WTC11 (cell line): ENCODE results near the gene CDK2AP2. TPM values are rescaled to one million over a fixed set of nuclear protein-coding genes. Genes with fewer than 3 reads are reported as not detected.

ENCODE experiments used
- ATAC-seq: fragments of 200-7000 bp; cut with Tn5 transposase; 2 replicates; pipeline ENCODE4 v1.10.0; 2021; ENCODE audit warnings: mild to moderate bottlenecking, moderate library complexity
- CTCF ChIA-PET: fragments of 300-600 bp; sonication (Branson Sonifier 250); formaldehyde crosslinking; loops from one replicate; lab custom pipeline; 2021; ENCODE audit warnings: antibody characterized with exemption; lab: Charles Lee
- POLR2A ChIA-PET: fragments of 350-600 bp; sonication (Branson Sonifier 250); formaldehyde crosslinking; loops from one replicate; lab custom pipeline; 2021; ENCODE audit warnings: antibody characterized with exemption; lab: Charles Lee
- DNase-seq: peaks from one replicate; pipeline ENCODE4 v3.0.0; 2021; ENCODE audit warnings: low spot score
- H3K27ac Mint-ChIP-seq: 2 replicates; pipeline ENCODE4 v1.8.0; 2021; ENCODE audit warnings: mixed read lengths
- H3K27me3 Mint-ChIP-seq: 2 replicates; pipeline ENCODE4 v1.8.0; 2021; ENCODE audit warnings: low read depth, mild to moderate bottlenecking, moderate library complexity, mixed read lengths
- H3K36me3 Mint-ChIP-seq: 2 replicates; pipeline ENCODE4 v1.8.0; 2021; ENCODE audit warnings: mixed read lengths
- H3K4me1 Mint-ChIP-seq: 2 replicates; pipeline ENCODE4 v1.8.0; 2022; ENCODE audit warnings: mixed read lengths
- H3K4me3 Mint-ChIP-seq: 2 replicates; pipeline ENCODE4 v1.8.0; 2021; ENCODE audit warnings: mild to moderate bottlenecking, moderate library complexity, mixed read lengths
- H3K9me3 Mint-ChIP-seq: 2 replicates; pipeline ENCODE4 v1.8.0; 2021; ENCODE audit warnings: mixed read lengths
- ARID4B ChIP-seq: sonication (generic); formaldehyde crosslinking; IDR thresholded peaks from 2 replicates; pipeline ENCODE4 v1.8.0; 2023; ENCODE audit warnings: missing genetic modification reagents, mild to moderate bottlenecking, borderline replicate concordance
- ATF2 ChIP-seq: sonication (generic); formaldehyde crosslinking; IDR thresholded peaks from 2 replicates; pipeline ENCODE4 v1.8.1; 2022; ENCODE audit warnings: low read depth, missing genetic modification reagents, borderline replicate concordance
- ATF3 ChIP-seq: sonication (generic); formaldehyde crosslinking; conservative IDR thresholded peaks from 2 replicates; pipeline ENCODE4 v1.8.1; 2022; ENCODE audit warnings: mild to moderate bottlenecking, missing genetic modification reagents
- FOXJ3 ChIP-seq: sonication (generic); formaldehyde crosslinking; IDR thresholded peaks from 2 replicates; pipeline ENCODE4 v1.9.0; 2021; ENCODE audit warnings: missing genetic modification reagents, mild to moderate bottlenecking, borderline replicate concordance
- GABPB1 ChIP-seq: sonication (generic); formaldehyde crosslinking; IDR thresholded peaks from 2 replicates; pipeline ENCODE4 v1.8.1; 2023; ENCODE audit warnings: mild to moderate bottlenecking, missing genetic modification reagents
- SP1 ChIP-seq: sonication (generic); formaldehyde crosslinking; conservative IDR thresholded peaks from 2 replicates; pipeline ENCODE4 v1.8.1; 2022; ENCODE audit warnings: missing genetic modification reagents
- ZBTB21 ChIP-seq: sonication (generic); formaldehyde crosslinking; IDR thresholded peaks from 2 replicates; pipeline ENCODE4 v1.8.1; 2023; ENCODE audit warnings: mild to moderate bottlenecking, missing genetic modification reagents, borderline replicate concordance
- ZNF281 ChIP-seq: sonication (generic); formaldehyde crosslinking; IDR thresholded peaks from 2 replicates; pipeline ENCODE4 v1.8.0; 2023; ENCODE audit warnings: mild to moderate bottlenecking, missing genetic modification reagents
- total RNA-seq: library from RNA; stranded (reverse); gene quantifications from 3 replicates; pipeline ENCODE4 v1.2.3, GENCODE V29; 2021
- TF ChIP-seq, protein P1 (sequence below): sonication (generic); formaldehyde crosslinking; IDR thresholded peaks from 2 replicates; pipeline ENCODE4 v1.8.0; 2022; ENCODE audit warnings: mild to moderate bottlenecking, missing genetic modification reagents
- TF ChIP-seq, protein P2 (sequence below): sonication (generic); formaldehyde crosslinking; IDR thresholded peaks from 2 replicates; pipeline ENCODE4 v1.8.0; 2022; ENCODE audit warnings: missing genetic modification reagents
- TF ChIP-seq, protein P3 (sequence below): sonication (generic); formaldehyde crosslinking; IDR thresholded peaks from 2 replicates; pipeline ENCODE4 v1.8.1; 2023; ENCODE audit warnings: mild to moderate bottlenecking, missing genetic modification reagents, moderate library complexity
- TF ChIP-seq, protein P4 (sequence below): sonication (generic); formaldehyde crosslinking; IDR thresholded peaks from 2 replicates; pipeline ENCODE4 v1.8.1; 2022; ENCODE audit warnings: mild to moderate bottlenecking, missing genetic modification reagents, moderate library complexity, borderline replicate concordance

Gene CDK2AP2
- total RNA-seq, 1 experiment from 2014 or later, result 53.1 TPM

- TF ChIP-seq ZNF281 (CRISPR knock-in tag) (0 out of 2 replicates have a peak, but pooled peaks have one; percentile 60), SP1 (CRISPR knock-in tag) (0 out of 2 replicates have a peak, but pooled peaks have one; percentile 28)
- TF ChIP-seq, protein P1, sequence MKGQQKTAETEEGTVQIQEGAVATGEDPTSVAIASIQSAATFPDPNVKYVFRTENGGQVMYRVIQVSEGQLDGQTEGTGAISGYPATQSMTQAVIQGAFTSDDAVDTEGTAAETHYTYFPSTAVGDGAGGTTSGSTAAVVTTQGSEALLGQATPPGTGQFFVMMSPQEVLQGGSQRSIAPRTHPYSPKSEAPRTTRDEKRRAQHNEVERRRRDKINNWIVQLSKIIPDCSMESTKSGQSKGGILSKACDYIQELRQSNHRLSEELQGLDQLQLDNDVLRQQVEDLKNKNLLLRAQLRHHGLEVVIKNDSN (CRISPR knock-in tag), result peak; percentile 73
- TF ChIP-seq, protein P2, sequence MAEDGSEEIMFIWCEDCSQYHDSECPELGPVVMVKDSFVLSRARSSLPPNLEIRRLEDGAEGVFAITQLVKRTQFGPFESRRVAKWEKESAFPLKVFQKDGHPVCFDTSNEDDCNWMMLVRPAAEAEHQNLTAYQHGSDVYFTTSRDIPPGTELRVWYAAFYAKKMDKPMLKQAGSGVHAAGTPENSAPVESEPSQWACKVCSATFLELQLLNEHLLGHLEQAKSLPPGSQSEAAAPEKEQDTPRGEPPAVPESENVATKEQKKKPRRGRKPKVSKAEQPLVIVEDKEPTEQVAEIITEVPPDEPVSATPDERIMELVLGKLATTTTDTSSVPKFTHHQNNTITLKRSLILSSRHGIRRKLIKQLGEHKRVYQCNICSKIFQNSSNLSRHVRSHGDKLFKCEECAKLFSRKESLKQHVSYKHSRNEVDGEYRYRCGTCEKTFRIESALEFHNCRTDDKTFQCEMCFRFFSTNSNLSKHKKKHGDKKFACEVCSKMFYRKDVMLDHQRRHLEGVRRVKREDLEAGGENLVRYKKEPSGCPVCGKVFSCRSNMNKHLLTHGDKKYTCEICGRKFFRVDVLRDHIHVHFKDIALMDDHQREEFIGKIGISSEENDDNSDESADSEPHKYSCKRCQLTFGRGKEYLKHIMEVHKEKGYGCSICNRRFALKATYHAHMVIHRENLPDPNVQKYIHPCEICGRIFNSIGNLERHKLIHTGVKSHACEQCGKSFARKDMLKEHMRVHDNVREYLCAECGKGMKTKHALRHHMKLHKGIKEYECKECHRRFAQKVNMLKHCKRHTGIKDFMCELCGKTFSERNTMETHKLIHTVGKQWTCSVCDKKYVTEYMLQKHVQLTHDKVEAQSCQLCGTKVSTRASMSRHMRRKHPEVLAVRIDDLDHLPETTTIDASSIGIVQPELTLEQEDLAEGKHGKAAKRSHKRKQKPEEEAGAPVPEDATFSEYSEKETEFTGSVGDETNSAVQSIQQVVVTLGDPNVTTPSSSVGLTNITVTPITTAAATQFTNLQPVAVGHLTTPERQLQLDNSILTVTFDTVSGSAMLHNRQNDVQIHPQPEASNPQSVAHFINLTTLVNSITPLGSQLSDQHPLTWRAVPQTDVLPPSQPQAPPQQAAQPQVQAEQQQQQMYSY, result no peak
Observed at GRCh38 chr11:67464411-67465188, 43.4 kb downstream of the CDK2AP2 start (continued).

DNA sequence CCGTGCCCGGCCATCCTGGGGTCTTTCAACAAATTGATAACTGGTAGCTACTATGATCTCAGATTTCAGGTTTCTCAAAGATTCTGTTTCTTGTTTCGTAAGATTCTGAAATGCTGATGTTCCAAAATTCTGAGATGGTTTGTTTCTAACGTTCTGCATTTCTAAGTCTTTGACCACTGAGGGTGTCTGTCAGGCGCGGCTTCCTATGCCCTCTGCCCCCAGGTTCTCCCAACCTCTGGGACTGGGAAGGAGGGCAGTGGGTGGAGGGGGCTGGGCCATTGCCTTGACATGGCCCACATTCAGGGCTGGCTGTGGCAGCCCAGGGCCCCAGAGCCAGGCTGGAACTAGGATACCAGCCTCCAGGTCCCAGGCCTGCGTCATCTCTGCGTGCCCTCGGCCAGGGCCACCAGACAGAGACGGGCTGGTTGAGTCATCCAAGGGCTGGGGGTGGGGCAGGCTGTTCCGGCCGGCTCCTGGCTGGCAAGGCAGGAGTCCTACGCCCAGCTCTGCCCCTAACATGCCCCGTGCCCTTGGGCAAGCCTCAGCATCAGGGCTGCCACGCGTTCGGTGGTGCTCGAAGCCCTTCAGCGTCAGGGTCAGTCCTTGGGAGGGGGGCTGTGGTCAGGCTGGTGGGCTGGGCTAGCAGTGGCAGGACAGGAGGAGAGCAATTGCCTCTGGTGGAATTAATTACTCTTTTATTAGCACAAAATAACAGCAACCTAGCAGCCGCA, 44.1 kb downstream of the CDK2AP2 start:
- H3K4me1 Mint-ChIP-seq, result peaks cover 23% of the 10 kb centered on the region
- H3K4me3 Mint-ChIP-seq, result peak overlapping the region; percentile 79
- ATAC-seq (no peak), DNase-seq (no peak)
- POLR2A ChIA-PET, result no interaction called here
- H3K27me3 Mint-ChIP-seq, result peaks cover 6% of the 10 kb centered on the region; the same call in 1 of the 2 replicates
- no peak overlapping the region for H3K27ac Mint-ChIP-seq
- H3K36me3 Mint-ChIP-seq, result no peaks in the 10 kb centered on the region
- H3K9me3 Mint-ChIP-seq, result no peaks in the 10 kb centered on the region
- peak; percentile 54 for TF ChIP-seq GABPB1 (CRISPR knock-in tag)
- TF ChIP-seq ATF2 (CRISPR knock-in tag), result no peak
- TF ChIP-seq ATF3 (CRISPR knock-in tag), result 0 out of 2 replicates have a peak, but pooled peaks have one; percentile 16
- TF ChIP-seq, protein P3, sequence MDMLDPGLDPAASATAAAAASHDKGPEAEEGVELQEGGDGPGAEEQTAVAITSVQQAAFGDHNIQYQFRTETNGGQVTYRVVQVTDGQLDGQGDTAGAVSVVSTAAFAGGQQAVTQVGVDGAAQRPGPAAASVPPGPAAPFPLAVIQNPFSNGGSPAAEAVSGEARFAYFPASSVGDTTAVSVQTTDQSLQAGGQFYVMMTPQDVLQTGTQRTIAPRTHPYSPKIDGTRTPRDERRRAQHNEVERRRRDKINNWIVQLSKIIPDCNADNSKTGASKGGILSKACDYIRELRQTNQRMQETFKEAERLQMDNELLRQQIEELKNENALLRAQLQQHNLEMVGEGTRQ (CRISPR knock-in tag), result no peak
- TF ChIP-seq ARID4B (CRISPR knock-in tag), result no peak
- TF ChIP-seq, protein P4, sequence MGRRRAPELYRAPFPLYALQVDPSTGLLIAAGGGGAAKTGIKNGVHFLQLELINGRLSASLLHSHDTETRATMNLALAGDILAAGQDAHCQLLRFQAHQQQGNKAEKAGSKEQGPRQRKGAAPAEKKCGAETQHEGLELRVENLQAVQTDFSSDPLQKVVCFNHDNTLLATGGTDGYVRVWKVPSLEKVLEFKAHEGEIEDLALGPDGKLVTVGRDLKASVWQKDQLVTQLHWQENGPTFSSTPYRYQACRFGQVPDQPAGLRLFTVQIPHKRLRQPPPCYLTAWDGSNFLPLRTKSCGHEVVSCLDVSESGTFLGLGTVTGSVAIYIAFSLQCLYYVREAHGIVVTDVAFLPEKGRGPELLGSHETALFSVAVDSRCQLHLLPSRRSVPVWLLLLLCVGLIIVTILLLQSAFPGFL, result no peak
- no peak for TF ChIP-seq ZBTB21 (CRISPR knock-in tag)
- TF ChIP-seq FOXJ3, result no peak
- TF ChIP-seq, all 79 proteins: peak for 2
- CTCF ChIA-PET, result no interaction called here
